NCI-H748 treated with DMSO at 0.1 percent for 48 hours (cell line): ENCODE data around the gene SERHL2.
"Not testable (repeated sequence)": the region's sequence is repeated elsewhere in the genome, so short reads cannot be mapped to it uniquely, and the experiment has no call there.

Experiments
- DNase-seq: peaks from one replicate; lab custom pipeline; 2025; lab: John Stamatoyannopoulos, UW

Gene SERHL2

DNA sequence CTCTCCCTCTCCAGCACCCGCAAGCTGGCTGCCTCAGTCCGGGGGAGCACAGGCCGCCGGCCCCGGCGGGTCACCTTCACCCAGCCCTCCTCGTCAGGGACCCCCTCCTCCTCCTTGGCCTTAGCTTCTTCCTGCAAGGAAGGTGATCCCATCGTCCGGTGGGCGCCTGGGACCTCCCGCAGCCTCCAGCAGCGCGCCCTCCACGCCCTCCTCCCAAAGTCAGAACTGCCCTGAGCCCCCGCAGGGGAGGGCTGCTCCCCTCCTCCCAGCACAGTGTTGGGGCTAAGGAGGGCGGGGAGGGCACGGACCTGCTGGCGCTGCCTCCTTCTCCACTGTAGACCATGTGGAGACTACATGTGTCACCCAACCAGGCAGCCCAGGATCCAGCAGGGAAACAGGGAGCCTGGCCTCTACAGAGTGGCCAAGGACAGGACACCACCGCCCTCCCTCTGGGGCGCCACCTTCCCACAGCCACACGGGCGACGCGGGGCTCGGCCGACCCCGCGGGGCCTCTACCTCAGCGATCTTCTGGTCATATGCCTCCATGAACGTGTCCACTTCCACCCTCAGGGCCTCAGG is 22.3 kb downstream of the SERHL2 start:
- not testable (repeated sequence) for DNase-seq

DNA sequence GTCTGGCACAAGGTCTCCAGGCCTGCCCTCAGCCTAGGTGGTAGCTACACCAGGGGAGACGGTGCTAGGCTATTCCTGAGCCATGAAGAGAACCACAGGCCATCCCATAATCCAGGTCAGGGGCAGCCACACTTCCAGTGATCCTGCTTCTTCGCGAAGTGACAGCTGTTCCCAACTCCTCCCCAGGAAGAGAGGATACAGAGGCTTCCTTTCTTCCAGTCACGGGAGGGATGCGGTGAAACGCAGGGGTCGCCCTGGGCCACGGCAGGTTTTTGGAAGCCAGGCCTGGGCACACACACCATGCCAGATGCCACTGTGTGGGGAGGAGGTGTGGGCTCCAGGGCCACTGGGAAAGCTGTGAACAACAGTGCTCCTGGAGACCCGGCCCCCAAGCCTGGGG is 23.4 kb downstream of the SERHL2 start:
- not testable (repeated sequence) for DNase-seq

DNA sequence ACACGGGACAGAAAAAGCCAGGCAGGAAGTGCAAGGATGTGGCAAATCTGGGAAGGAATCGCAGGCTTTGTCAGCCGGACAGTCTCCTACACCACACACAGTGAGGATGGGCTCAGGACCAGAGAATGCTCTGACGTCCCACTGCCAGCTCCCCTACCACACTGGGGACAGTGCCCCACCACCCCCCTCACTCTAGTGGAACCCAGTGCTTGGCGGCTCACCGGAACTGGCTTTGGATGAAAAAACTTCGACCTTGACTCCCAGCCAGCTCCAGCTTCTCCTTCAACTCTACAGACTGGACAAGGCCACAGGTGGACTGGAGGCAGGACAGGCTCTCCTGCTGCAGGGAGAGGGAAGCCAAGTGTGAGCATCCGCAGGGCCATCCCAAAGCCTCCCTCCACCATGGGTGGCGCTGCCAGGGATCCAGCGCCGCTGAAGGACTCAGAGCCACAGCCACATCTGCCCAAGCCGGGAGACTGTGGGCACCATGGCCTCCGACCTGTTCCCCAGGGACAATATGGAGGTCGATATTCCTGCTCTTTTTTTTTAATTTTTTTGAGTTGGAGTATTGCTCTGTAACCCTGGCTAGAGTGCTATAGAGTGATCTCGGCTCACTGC is 24.0 kb downstream of the SERHL2 start:
- DNase-seq = no peak

GRCh38 chr22:42580040-42580439 is 26.3 kb downstream of the SERHL2 start:
- DNase-seq = not testable (repeated sequence)

GRCh38 chr22:42581194-42581761 is 27.5 kb downstream of the SERHL2 start:
- DNase-seq = not testable (repeated sequence)

- peak; percentile 45 for DNase-seq
Observed at GRCh38 chr22:42581762-42582716, 28.3 kb downstream of the SERHL2 start.

GRCh38 chr22:42582987-42583386 is 29.2 kb downstream of the SERHL2 start:
- no peak for DNase-seq

- DNase-seq = no peak
Observed at GRCh38 chr22:42584364-42584940, 30.7 kb downstream of the SERHL2 start.

DNA sequence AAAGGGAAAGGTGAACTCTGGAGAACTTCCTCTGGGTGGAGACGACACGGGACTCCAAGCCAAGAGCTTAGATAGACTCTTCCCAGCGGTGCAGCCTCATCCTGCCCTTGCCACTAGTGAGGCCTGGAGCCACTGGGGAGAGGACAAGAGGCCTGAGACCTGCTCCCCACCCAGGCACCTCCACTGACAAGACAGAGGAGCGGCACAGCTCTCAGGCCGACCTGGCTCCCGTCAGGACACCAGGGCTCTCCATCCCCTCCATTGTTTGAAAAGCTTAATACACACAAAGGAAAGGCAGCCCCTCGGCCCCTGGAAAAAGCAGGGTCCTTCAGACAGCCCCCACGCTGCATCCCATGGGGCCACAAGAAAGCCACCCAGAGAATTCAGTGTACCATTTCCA is 31.3 kb downstream of the SERHL2 start:
- no peak for DNase-seq

- no peak for DNase-seq
Observed at GRCh38 chr22:42586381-42586780, 32.6 kb downstream of the SERHL2 start.

DNA sequence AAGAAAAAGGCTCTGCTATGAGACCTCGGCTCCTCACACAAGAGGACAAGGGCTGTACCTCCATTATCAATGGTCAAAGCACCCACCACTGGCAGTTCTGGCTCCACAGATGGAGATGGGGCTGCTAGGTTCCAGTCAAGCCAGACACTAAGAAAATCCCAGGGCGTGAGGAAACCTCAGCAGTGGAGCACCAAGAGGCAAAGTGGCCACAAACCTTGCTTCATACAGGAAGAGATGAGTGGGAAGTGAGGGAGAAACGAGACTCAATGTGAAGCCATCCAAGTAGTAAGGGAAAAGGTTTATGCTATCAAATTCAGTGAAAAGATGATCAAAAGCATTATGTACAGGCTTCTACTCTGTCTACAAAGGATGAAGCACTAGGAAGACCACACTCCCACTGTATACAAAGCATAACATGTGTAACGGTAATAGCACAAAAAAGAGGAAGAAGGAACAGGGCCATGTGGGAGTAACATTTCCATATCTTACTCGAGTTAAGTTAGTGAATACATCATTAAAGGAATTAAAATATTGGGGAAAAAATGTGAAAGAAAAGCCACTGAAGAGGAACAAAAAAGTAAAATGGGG is 33.9 kb downstream of the SERHL2 start:
- no peak for DNase-seq

DNA sequence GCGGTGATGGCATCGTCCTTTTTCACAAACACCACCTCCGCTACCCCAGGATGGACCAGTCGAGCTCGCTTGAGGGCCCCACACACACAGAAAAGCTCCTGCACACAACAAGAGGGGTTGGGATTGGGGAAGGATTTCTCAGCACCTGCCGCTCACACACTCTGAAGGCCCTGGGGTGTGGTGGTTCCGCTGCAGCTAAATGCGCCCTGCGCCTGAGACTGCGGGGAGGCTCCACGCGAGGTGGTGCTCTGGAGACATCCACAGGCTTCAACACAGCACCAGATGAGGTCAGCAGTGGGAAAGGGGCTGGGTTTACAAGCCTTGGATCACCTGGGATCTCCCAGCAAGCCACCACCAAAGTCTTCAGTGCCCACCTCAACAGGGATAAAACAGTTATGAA is 38.2 kb downstream of the SERHL2 start:
- DNase-seq = no peak

- no peak for DNase-seq
Observed at GRCh38 chr22:42595434-42595833, 41.7 kb downstream of the SERHL2 start.

- no peak for DNase-seq
Observed at GRCh38 chr22:42596336-42596735, 42.6 kb downstream of the SERHL2 start.

GRCh38 chr22:42596863-42597530 is 43.2 kb downstream of the SERHL2 start:
- no peak for DNase-seq

- DNase-seq = no peak
Observed at GRCh38 chr22:42601879-42602465, 48.2 kb downstream of the SERHL2 start.

GRCh38 chr22:42602470-42602869 is 48.7 kb downstream of the SERHL2 start:
- DNase-seq = no peak

DNA sequence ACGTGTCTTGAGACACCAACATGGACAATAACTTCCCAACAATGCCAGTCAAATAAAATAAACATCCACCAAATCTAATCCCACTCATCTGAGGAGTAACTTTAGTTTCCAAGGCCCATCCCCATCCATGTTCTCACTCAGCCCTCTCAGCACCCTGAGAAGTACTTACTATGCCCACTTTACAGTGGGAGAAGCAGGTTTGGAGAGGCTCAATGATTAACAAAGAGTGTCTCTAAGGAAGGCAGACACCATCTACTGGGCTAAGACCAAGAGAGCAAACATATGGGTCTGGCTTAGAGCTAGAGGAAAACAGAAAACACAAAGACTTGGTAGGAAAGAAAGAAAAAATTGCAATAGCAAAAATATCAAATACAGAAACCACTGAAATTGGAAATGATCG is 49.7 kb downstream of the SERHL2 start:
- no peak for DNase-seq

- no peak for DNase-seq
Observed at GRCh38 chr22:42604403-42604802, 50.6 kb downstream of the SERHL2 start.

DNA sequence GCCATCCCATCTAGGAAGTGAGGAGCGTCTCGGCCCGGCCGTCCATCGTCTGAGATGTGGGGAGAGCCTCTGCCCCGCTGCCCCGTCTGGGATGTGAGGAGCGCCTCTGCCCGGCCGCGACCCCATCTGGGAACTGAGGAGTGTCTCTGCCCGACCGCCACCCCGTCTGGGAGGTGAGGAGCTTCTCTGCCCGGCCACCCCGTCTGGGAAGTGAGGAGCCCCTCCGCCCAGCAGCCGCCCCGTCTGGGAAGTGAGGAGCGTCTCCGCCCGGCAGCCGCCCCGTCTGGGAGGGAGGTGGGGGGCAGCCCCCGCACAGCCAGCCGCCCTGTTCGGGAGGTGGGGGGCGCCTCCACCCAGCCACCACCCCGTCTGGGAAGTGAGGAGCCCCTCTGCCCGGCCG is 53.9 kb downstream of the SERHL2 start:
- DNase-seq = not testable (repeated sequence)
